Immature natural killer cell (primary cell): Measurements from ENCODE around the gene IL23A. TPM values are rescaled to one million over a fixed set of nuclear protein-coding genes. Genes with fewer than 3 reads are reported as not detected.
"Not testable (repeated sequence)": the region's sequence is repeated elsewhere in the genome, so short reads cannot be mapped to it uniquely, and the experiment has no call there.

Experiments used
- DNase-seq, 3 donors: peaks; one replicate each; pipeline ENCODE4 v3.0.0; 2022; ENCODE audit warnings: mixed read lengths in 1 of 3
- H3K27ac Mint-ChIP-seq, 6 donors: one replicate each; pipeline ENCODE4 v1.8.0; 2020; ENCODE audit warnings: mixed read lengths in 6 of 6, mild to moderate bottlenecking in 5 of 6, inconsistent platforms in 4 of 6, moderate library complexity in 3 of 6
- H3K27me3 Mint-ChIP-seq, 3 donors: one replicate each; pipeline ENCODE4 v1.8.0; 2020 to 2021; ENCODE audit warnings: low read depth in 3 of 3, mild to moderate bottlenecking in 3 of 3, mixed read lengths in 3 of 3, moderate library complexity in 3 of 3, inconsistent platforms in 1 of 3
- H3K36me3 Mint-ChIP-seq, 3 donors: one replicate each; pipeline ENCODE4 v1.8.0; 2020; ENCODE audit warnings: mixed read lengths in 3 of 3, inconsistent platforms in 2 of 3, mild to moderate bottlenecking in 2 of 3
- H3K4me1 Mint-ChIP-seq, 2 donors: one replicate each; pipeline ENCODE4 v1.8.0; 2020; ENCODE audit warnings: inconsistent platforms in 2 of 2, mild to moderate bottlenecking in 2 of 2, mixed read lengths in 2 of 2, moderate library complexity in 1 of 2
- H3K4me3 Mint-ChIP-seq, 5 donors: one replicate each; pipeline ENCODE4 v1.8.0; 2020; ENCODE audit warnings: mild to moderate bottlenecking in 5 of 5, mixed read lengths in 5 of 5, inconsistent platforms in 3 of 5, moderate library complexity in 3 of 5
- H3K9me3 Mint-ChIP-seq, 6 donors: one replicate each; pipeline ENCODE4 v1.8.0; 2020; ENCODE audit warnings: mild to moderate bottlenecking in 6 of 6, mixed read lengths in 6 of 6, inconsistent platforms in 4 of 6, moderate library complexity in 3 of 6
- polyA plus RNA-seq, 3 donors: library from polyadenylated mRNA; unstranded; fragments of 300-500 nt; fragmentation: Illumina TruSeq; gene quantifications; one replicate each; pipeline ENCODE4 v1.2.3, GENCODE V29; 2021

The IL23A gene
- polyA plus RNA-seq, 3 donors from 2014 or later, result 0.21 to 1.5 (median 0.40) TPM

DNA sequence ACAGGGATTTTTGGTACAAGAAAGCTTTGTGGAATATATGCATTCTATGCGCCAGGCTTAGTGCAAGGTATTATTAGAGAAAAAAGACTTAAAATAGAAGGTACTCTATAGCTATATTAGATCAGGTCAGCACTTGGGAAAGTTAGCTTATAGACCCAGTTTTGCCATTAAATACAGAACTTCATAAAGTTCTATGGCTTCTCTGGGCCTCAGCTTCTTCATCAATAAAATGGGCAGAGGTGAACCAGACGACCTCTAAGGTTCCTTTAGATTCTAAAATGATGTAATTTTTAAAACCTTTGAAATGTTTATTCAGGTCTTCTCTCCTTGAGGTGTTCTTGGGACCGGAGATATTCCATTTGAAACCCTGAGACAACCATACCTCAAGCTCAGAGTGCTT is 30.0 kb upstream of the IL23A start:
- Mint-ChIP-seq H3K27ac (no peak overlapping the region), H3K4me3 (no peak overlapping the region), H3K36me3 (peaks cover 4 to 10% (median 5%) of the 10 kb centered on the region in 3 donors), H3K9me3 (no peaks in the 10 kb centered on the region), H3K27me3 (no peaks in the 10 kb centered on the region), H3K4me1 (no peaks in the 10 kb centered on the region)
- DNase-seq, result no peak

DNA sequence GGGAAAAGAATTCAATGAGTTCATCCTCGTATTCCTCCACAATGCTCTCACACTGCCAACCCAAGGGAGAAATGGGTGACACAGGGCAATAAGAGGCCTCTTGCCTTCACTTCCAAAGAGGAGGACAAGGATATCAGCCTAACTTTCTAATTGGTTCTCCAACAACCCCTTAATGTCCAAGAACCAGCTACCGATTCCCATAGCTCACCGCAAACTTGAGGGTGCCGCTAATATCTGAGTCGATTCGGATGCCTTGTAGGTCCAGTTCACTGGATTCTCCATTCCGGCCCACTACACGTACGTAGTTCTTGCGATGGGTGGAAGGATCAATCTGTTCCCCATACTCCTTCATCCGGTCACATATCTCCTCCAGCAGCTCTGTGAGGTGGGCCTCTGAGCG is 27.7 kb upstream of the IL23A start:
- Mint-ChIP-seq H3K36me3 (peaks cover 4 to 10% (median 5%) of the 10 kb centered on the region in 3 donors), H3K4me1 (peaks cover 15 to 18% of the 10 kb centered on the region in 2 donors)

DNA sequence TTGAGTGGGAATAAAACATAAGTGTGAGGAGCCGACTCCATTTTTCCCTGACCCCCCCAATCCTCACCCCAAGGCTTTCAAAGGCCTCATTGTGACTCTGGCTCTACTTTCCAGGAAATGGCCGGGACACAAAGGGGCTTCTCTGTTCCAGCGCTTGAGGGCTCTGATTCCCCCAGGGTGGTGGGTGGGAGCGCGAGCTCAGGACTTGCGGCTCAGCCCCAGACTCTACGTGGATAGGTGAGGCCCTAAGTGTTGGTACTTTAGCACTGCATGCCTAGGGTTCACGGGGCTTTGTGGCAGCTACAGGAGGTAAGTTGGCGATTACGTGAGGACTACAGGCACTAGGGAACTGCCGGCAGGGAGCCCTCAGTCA is 23.4 kb upstream of the IL23A start:
- H3K27ac Mint-ChIP-seq, result peak overlapping the region; percentile 96 to 99 (median 98)
- peak overlapping the region; percentile 97 to 98 (median 98) for H3K4me3 Mint-ChIP-seq
- peaks cover 20 to 24% of the 10 kb centered on the region in 2 donors for H3K4me1 Mint-ChIP-seq
- peaks cover 0 to 4% (median 0%) of the 10 kb centered on the region in 3 donors for H3K27me3 Mint-ChIP-seq
- peaks cover 3 to 10% (median 4%) of the 10 kb centered on the region in 3 donors for H3K36me3 Mint-ChIP-seq
- DNase-seq, result no peak
- H3K9me3 Mint-ChIP-seq, result no peaks in the 10 kb centered on the region

More for the DNA sequence above, 27.7 kb upstream of the IL23A start:
- H3K9me3 Mint-ChIP-seq, result no peaks in the 10 kb centered on the region
- no peak for DNase-seq
- H3K27ac Mint-ChIP-seq, result no peak overlapping the region
- H3K27me3 Mint-ChIP-seq, result peaks cover 0 to 4% (median 0%) of the 10 kb centered on the region in 3 donors
- H3K4me3 Mint-ChIP-seq, result no peak overlapping the region

- Mint-ChIP-seq H3K4me3 (peak within 1 kb of the TSS; percentile 97 to 98 (median 98)), H3K36me3 (peaks cover 3 to 10% (median 4%) of the 10 kb centered on the region in 3 donors), H3K9me3 (no peaks in the 10 kb centered on the region), H3K27me3 (peaks cover 0 to 4% (median 0%) of the 10 kb centered on the region in 3 donors), H3K4me1 (peaks cover 20 to 24% of the 10 kb centered on the region in 2 donors), H3K27ac (peak within 1 kb of the TSS; percentile 96 to 99 (median 98))
- peak; percentile 94 to 96 (median 95) for DNase-seq
These were observed 22.8 kb upstream of the IL23A start, which contains the start of gene CNPY2 for GRCh38 chr12:56315622-56316473. Gene CNPY2, minus strand, starts transcription at chr12:56315988. Its CDS starts 771 bp downstream, at chr12:56315217.

DNA sequence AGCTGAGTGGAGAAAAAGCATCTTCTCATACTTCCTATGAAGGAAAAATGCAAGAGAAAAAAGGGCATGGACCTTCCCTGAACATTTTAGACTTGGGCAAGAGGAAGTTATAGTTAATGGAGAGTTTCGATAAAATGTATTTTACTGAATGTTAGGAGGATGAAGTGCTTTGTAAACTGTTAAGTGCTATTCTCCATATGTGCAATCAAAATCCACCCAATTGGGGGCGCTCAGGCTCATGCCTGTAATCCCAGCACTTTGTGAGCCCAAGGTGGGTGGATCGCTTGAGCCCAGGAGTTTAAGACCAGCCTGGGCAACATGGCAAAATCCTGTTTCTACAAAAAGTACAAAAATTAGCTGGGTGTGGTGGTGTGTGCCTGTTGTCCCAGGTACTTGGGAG is 21.0 kb upstream of the IL23A start:
- no peak for DNase-seq
- Mint-ChIP-seq H3K4me1 (peaks cover 20 to 24% of the 10 kb centered on the region in 2 donors), H3K4me3 (no peak overlapping the region), H3K27ac (no peak overlapping the region), H3K9me3 (no peaks in the 10 kb centered on the region), H3K36me3 (peaks cover 4 to 17% (median 8%) of the 10 kb centered on the region in 3 donors), H3K27me3 (peaks cover 0 to 4% (median 0%) of the 10 kb centered on the region in 3 donors)

DNA sequence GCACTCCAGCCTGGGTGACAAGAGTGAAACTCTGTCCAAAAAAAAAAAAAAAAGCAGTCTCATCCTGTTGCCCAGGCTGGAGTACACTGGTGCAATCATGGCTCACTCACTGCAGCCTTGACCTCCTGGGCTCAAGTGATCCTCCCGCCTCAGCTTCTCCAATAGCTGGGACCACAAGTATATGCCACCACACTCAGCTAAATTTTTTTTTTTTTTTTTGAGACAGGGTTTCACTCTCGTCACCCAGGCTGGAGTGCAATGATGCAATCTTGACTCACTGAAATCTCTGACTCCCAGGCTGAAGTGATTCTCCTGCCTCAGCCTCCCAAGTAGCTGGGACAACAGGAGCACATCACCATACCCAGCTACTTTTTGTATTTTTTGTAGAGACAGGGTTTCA is 17.7 kb upstream of the IL23A start:
- no peak overlapping the region for H3K4me3 Mint-ChIP-seq
- H3K4me1 Mint-ChIP-seq, result peaks cover 5 to 6% of the 10 kb centered on the region in 2 donors
- DNase-seq, result no peak
- H3K27me3 Mint-ChIP-seq, result no peaks in the 10 kb centered on the region
- H3K9me3 Mint-ChIP-seq, result no peaks in the 10 kb centered on the region
- no peak overlapping the region for H3K27ac Mint-ChIP-seq
- H3K36me3 Mint-ChIP-seq, result peaks cover 23 to 46% (median 26%) of the 10 kb centered on the region in 3 donors

- peaks cover 26 to 51% (median 27%) of the 10 kb centered on the region in 3 donors for H3K36me3 Mint-ChIP-seq
- H3K27ac Mint-ChIP-seq, H3K4me1 Mint-ChIP-seq, DNase-seq, H3K27me3 Mint-ChIP-seq, H3K9me3 Mint-ChIP-seq, H3K4me3 Mint-ChIP-seq: not testable (repeated sequence)
These were observed 17.1 kb upstream of the IL23A start for GRCh38 chr12:56321610-56322009.

GRCh38 chr12:56324206-56324605 is 14.5 kb upstream of the IL23A start:
- no peak for DNase-seq
- Mint-ChIP-seq H3K4me1 (no peaks in the 10 kb centered on the region), H3K9me3 (no peaks in the 10 kb centered on the region), H3K27me3 (peaks cover 0 to 2% (median 0%) of the 10 kb centered on the region in 3 donors), H3K4me3 (no peak overlapping the region), H3K27ac (no peak overlapping the region), H3K36me3 (peaks cover 34 to 59% (median 37%) of the 10 kb centered on the region in 3 donors)

- DNase-seq, result no peak
- H3K4me3 Mint-ChIP-seq, result no peak overlapping the region
- no peak overlapping the region for H3K27ac Mint-ChIP-seq
- H3K27me3 Mint-ChIP-seq, result peaks cover 0 to 2% (median 0%) of the 10 kb centered on the region in 3 donors
- no peaks in the 10 kb centered on the region for H3K4me1 Mint-ChIP-seq
- no peaks in the 10 kb centered on the region for H3K9me3 Mint-ChIP-seq
- peaks cover 30 to 52% (median 34%) of the 10 kb centered on the region in 3 donors for H3K36me3 Mint-ChIP-seq
These were observed 12.6 kb upstream of the IL23A start for GRCh38 chr12:56326126-56326525.

- Mint-ChIP-seq H3K36me3 (peaks cover 30 to 52% (median 34%) of the 10 kb centered on the region in 3 donors), H3K9me3 (no peaks in the 10 kb centered on the region), H3K4me3 (no peak overlapping the region), H3K27ac (no peak overlapping the region), H3K27me3 (peaks cover 0 to 4% (median 0%) of the 10 kb centered on the region in 3 donors), H3K4me1 (no peaks in the 10 kb centered on the region)
- DNase-seq, result no peak
These were observed 12.2 kb upstream of the IL23A start for GRCh38 chr12:56326533-56326932.

DNA sequence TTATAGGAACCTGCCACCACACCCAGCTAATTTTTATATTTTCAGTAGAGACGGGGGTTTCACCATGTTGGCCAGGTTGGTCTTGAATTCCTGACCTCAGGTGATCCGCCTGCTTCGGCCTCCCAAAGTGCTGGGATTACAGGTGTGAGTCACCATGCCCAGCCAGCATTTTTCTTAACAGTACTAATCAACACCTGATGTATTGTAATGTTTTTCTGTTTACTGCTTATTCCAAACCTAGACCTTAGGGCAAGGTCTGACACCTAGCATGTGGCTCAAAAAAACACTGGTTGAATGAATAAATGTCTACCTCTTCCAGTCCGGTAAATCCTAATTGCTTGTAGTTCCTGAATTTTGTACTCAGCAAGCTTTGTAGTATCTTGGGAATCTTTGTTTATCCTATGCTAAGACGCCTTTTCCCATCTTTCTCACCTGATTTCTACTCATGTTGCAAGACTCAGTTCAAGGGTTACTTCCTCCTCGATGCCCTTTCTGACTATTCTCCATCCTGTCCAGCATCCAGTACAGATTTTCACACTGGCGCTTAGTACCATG is 7.7 kb upstream of the IL23A start:
- DNase-seq, result no peak
- H3K4me3 Mint-ChIP-seq, result no peak overlapping the region
- H3K4me1 Mint-ChIP-seq, result peaks cover 17 to 30% of the 10 kb centered on the region in 2 donors
- peaks cover 11 to 17% (median 11%) of the 10 kb centered on the region in 3 donors for H3K36me3 Mint-ChIP-seq
- no peaks in the 10 kb centered on the region for H3K9me3 Mint-ChIP-seq
- peaks cover 14 to 21% (median 16%) of the 10 kb centered on the region in 3 donors for H3K27me3 Mint-ChIP-seq
- H3K27ac Mint-ChIP-seq, result peak overlapping the region in 3 of 6 donors; percentile 5 to 34 (median 32)

- Mint-ChIP-seq H3K9me3 (no peaks in the 10 kb centered on the region), H3K27ac (peak overlapping the region; percentile 99 to 100 (median 100)), H3K36me3 (peaks cover 0 to 3% (median 3%) of the 10 kb centered on the region in 3 donors), H3K4me3 (peak overlapping the region; percentile 89 to 97 (median 95)), H3K4me1 (peaks cover 17 to 30% of the 10 kb centered on the region in 2 donors), H3K27me3 (peaks cover 14 to 19% (median 16%) of the 10 kb centered on the region in 3 donors)
- no peak for DNase-seq
These were observed 6.0 kb upstream of the IL23A start for GRCh38 chr12:56332512-56333196.

- peak overlapping the region; percentile 99 to 100 (median 100) for H3K27ac Mint-ChIP-seq
- H3K36me3 Mint-ChIP-seq, result no peaks in the 10 kb centered on the region
- H3K4me3 Mint-ChIP-seq, result peak overlapping the region; percentile 89 to 97 (median 95)
- H3K4me1 Mint-ChIP-seq, result peaks cover 18 to 32% of the 10 kb centered on the region in 2 donors
- H3K9me3 Mint-ChIP-seq, result no peaks in the 10 kb centered on the region
- no peak for DNase-seq
- H3K27me3 Mint-ChIP-seq, result peaks cover 14 to 19% (median 16%) of the 10 kb centered on the region in 3 donors
These were observed 5.4 kb upstream of the IL23A start for GRCh38 chr12:56333197-56333678.
